HepG2 (cell line): Measurements from ENCODE around the gene TMX3. TPM values are rescaled to one million over a fixed set of nuclear protein-coding genes. Genes with fewer than 3 reads are reported as not detected.

Source experiments
- BCL6 ChIP-seq: IDR thresholded peaks from 2 replicates; pipeline ENCODE4 v1.6.1; 2016; ENCODE audit warnings: missing genetic modification reagents, missing compliant biosample characterization
- BRD4 ChIP-seq: sonication (generic); formaldehyde crosslinking; IDR thresholded peaks from 2 replicates; pipeline ENCODE4 v1.4.0; 2020; ENCODE audit warnings: missing genetic modification reagents
- KMT2A ChIP-seq: sonication (generic); formaldehyde crosslinking; IDR thresholded peaks from 2 replicates; pipeline ENCODE4 v1.4.0; 2020; ENCODE audit warnings: missing genetic modification reagents
- MYNN ChIP-seq: sonication (generic); formaldehyde crosslinking; IDR thresholded peaks from 2 replicates; pipeline ENCODE4 v1.4.0; 2020; ENCODE audit warnings: mild to moderate bottlenecking, low read depth, missing genetic modification reagents
- NFE2L2 ChIP-seq: fragments of 150-350 bp; IDR thresholded peaks from 2 replicates; pipeline ENCODE4 v1.6.1; 2014; ENCODE audit warnings: low read length
- RFX3 ChIP-seq: IDR thresholded peaks from 2 replicates; pipeline ENCODE4 v1.6.1; 2016; ENCODE audit warnings: missing biosample characterization, missing genetic modification reagents
- SIX4 ChIP-seq: sonication (generic); formaldehyde crosslinking; IDR thresholded peaks from 2 replicates; pipeline ENCODE4 v1.4.0; 2020; ENCODE audit warnings: missing genetic modification reagents
- YEATS4 ChIP-seq: sonication (generic); formaldehyde crosslinking; IDR thresholded peaks from 2 replicates; pipeline ENCODE4 v1.4.0; 2020; ENCODE audit warnings: missing genetic modification reagents, borderline replicate concordance
- ZNF747 ChIP-seq: sonication (generic); formaldehyde crosslinking; IDR thresholded peaks from 2 replicates; pipeline ENCODE4 v1.8.1; 2023; ENCODE audit warnings: missing genetic modification reagents, mild to moderate bottlenecking, borderline replicate concordance
- ZSCAN20 ChIP-seq: sonication (generic); formaldehyde crosslinking; IDR thresholded peaks from 2 replicates; pipeline ENCODE4 v1.4.0; 2020; ENCODE audit warnings: missing genetic modification reagents, mild to moderate bottlenecking, borderline replicate concordance
- ZZZ3 ChIP-seq: sonication (generic); formaldehyde crosslinking; IDR thresholded peaks from 2 replicates; pipeline ENCODE4 v1.4.0; 2020; ENCODE audit warnings: missing genetic modification reagents, mild to moderate bottlenecking, borderline replicate concordance
- polyA plus RNA-seq, 8 experiments: library from polyadenylated mRNA; depleted of rRNA in 3 of 8; stranded (reverse) in 7 of 8; unstranded in 1 of 8; fragments of >200 nt; fragmentation: Illumina TruSeq in 4 of 8; extraction: Trizol in 4 of 8; gene quantifications; 2 replicates each; pipeline versions ENCODE4 v1.2.1 to v1.2.3, GENCODE V29; 2011 to 2016; ENCODE audit warnings: low read depth in 4 of 8, missing spikeins in 1 of 8, mixed read lengths in 1 of 8; ENCODE audit not compliant: insufficient read depth in 1 of 8
- total RNA-seq, 5 experiments: library from RNA; depleted of rRNA; stranded (reverse); fragments of >200 nt; fragmentation: Illumina TruSeq; extraction: Trizol; gene quantifications; 2 replicates each; pipeline ENCODE4 v1.2.3, GENCODE V29; 2016; ENCODE audit warnings: low read depth in 1 of 5
- TF ChIP-seq, protein P1 (sequence below): sonication (generic); formaldehyde crosslinking; IDR thresholded peaks from 2 replicates; pipeline ENCODE4 v1.4.0; 2020; ENCODE audit warnings: missing genetic modification reagents
- TF ChIP-seq, protein P2 (sequence below): sonication (generic); formaldehyde crosslinking; IDR thresholded peaks from 2 replicates; pipeline ENCODE4 v1.4.0; 2020; ENCODE audit warnings: mild to moderate bottlenecking, missing genetic modification reagents
- TF ChIP-seq, protein P3 (sequence below): sonication (generic); formaldehyde crosslinking; conservative IDR thresholded peaks from 2 replicates; pipeline ENCODE4 v1.5.0; 2020; ENCODE audit warnings: missing genetic modification reagents
- TF ChIP-seq, protein P4 (sequence below): sonication (generic); formaldehyde crosslinking; IDR thresholded peaks from 2 replicates; pipeline ENCODE4 v1.4.0; 2020; ENCODE audit warnings: missing genetic modification reagents; ENCODE audit errors: not compliant biosample characterization
- TF ChIP-seq, protein P5 (sequence below): sonication (generic); formaldehyde crosslinking; IDR thresholded peaks from 2 replicates; pipeline ENCODE4 v1.5.1; 2020; ENCODE audit warnings: missing genetic modification reagents, mild to moderate bottlenecking, borderline replicate concordance

TMX3 gene
- total and polyA plus RNA-seq, 2 of the 13 experiments (the other 11 are each of a cell fraction or from before 2014, with no cell fraction given), result 12.9 to 25.0 TPM

DNA sequence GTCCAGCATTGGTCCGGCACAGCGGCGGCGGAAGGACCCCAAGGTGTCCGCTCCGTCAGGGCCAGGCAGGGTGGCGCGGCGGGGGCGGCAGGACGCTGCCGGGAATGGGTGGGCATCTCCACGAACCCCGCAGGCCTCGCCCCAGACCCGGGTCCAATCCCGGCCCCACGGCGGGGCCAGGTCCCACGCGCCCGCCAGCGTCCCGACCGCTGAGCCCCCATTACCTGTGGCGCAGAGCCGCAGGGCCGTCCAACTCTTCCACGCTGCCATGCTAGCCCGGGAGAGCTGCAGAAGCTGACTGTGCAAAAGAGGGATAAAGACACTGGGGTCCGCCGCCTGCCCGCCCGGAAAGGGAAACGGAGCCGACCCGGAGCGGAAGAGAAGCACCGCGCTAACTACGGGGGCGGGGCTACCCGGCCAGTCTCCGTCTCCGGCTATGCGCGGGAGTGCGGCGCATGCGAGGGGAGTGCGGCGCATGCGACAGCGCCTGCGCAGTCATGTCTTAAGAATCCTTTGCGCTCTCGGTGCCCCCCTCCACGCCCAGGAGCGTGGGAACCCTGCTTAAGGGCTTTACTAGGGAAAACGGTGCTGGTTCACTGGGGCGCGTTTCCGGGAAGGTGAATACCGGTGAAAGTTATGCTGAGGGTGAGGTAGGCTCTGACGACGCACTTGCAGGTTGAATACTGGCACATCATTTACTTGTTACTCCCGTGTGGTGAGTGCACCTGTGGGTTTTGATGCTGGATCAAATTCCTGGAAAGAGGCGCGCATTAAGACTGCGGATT is at the start of gene TMX3 (continued):
- TF ChIP-seq, protein P1, sequence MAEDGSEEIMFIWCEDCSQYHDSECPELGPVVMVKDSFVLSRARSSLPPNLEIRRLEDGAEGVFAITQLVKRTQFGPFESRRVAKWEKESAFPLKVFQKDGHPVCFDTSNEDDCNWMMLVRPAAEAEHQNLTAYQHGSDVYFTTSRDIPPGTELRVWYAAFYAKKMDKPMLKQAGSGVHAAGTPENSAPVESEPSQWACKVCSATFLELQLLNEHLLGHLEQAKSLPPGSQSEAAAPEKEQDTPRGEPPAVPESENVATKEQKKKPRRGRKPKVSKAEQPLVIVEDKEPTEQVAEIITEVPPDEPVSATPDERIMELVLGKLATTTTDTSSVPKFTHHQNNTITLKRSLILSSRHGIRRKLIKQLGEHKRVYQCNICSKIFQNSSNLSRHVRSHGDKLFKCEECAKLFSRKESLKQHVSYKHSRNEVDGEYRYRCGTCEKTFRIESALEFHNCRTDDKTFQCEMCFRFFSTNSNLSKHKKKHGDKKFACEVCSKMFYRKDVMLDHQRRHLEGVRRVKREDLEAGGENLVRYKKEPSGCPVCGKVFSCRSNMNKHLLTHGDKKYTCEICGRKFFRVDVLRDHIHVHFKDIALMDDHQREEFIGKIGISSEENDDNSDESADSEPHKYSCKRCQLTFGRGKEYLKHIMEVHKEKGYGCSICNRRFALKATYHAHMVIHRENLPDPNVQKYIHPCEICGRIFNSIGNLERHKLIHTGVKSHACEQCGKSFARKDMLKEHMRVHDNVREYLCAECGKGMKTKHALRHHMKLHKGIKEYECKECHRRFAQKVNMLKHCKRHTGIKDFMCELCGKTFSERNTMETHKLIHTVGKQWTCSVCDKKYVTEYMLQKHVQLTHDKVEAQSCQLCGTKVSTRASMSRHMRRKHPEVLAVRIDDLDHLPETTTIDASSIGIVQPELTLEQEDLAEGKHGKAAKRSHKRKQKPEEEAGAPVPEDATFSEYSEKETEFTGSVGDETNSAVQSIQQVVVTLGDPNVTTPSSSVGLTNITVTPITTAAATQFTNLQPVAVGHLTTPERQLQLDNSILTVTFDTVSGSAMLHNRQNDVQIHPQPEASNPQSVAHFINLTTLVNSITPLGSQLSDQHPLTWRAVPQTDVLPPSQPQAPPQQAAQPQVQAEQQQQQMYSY (CRISPR knock-in tag), result peak; percentile 69; the same call in 1 of the 2 replicates
- TF ChIP-seq YEATS4 (CRISPR knock-in tag) (peak; percentile 86; the same call in 1 of the 2 replicates), RFX3 (CRISPR knock-in tag) (no peak), BRD4 (no peak; the same call in 1 of the 2 replicates), MYNN (CRISPR knock-in tag) (peak; percentile 43; the same call in 1 of the 2 replicates), NFE2L2 (no peak), KMT2A (CRISPR knock-in tag) (peak; percentile 93), BCL6 (CRISPR knock-in tag) (peak; percentile 96), ZZZ3 (CRISPR knock-in tag) (peak; percentile 13; the same call in 1 of the 2 replicates), ZSCAN20 (CRISPR knock-in tag) (no peak; the same call in 1 of the 2 replicates), SIX4 (CRISPR knock-in tag) (no peak), ZNF747 (peak; percentile 94)
- TF ChIP-seq, protein P2, sequence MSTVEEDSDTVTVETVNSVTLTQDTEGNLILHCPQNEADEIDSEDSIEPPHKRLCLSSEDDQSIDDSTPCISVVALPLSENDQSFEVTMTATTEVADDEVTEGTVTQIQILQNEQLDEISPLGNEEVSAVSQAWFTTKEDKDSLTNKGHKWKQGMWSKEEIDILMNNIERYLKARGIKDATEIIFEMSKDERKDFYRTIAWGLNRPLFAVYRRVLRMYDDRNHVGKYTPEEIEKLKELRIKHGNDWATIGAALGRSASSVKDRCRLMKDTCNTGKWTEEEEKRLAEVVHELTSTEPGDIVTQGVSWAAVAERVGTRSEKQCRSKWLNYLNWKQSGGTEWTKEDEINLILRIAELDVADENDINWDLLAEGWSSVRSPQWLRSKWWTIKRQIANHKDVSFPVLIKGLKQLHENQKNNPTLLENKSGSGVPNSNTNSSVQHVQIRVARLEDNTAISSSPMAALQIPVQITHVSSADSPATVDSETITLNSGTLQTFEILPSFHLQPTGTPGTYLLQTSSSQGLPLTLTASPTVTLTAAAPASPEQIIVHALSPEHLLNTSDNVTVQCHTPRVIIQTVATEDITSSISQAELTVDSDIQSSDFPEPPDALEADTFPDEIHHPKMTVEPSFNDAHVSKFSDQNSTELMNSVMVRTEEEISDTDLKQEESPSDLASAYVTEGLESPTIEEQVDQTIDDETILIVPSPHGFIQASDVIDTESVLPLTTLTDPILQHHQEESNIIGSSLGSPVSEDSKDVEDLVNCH (CRISPR knock-in tag), result no peak
- TF ChIP-seq, protein P3, sequence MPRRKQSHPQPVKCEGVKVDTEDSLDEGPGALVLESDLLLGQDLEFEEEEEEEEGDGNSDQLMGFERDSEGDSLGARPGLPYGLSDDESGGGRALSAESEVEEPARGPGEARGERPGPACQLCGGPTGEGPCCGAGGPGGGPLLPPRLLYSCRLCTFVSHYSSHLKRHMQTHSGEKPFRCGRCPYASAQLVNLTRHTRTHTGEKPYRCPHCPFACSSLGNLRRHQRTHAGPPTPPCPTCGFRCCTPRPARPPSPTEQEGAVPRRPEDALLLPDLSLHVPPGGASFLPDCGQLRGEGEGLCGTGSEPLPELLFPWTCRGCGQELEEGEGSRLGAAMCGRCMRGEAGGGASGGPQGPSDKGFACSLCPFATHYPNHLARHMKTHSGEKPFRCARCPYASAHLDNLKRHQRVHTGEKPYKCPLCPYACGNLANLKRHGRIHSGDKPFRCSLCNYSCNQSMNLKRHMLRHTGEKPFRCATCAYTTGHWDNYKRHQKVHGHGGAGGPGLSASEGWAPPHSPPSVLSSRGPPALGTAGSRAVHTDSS, result no peak
- TF ChIP-seq, protein P4, sequence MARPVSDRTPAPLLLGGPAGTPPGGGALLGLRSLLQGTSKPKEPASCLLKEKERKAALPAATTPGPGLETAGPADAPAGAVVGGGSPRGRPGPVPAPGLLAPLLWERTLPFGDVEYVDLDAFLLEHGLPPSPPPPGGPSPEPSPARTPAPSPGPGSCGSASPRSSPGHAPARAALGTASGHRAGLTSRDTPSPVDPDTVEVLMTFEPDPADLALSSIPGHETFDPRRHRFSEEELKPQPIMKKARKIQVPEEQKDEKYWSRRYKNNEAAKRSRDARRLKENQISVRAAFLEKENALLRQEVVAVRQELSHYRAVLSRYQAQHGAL, result peak; percentile 83
- TF ChIP-seq, protein P5, sequence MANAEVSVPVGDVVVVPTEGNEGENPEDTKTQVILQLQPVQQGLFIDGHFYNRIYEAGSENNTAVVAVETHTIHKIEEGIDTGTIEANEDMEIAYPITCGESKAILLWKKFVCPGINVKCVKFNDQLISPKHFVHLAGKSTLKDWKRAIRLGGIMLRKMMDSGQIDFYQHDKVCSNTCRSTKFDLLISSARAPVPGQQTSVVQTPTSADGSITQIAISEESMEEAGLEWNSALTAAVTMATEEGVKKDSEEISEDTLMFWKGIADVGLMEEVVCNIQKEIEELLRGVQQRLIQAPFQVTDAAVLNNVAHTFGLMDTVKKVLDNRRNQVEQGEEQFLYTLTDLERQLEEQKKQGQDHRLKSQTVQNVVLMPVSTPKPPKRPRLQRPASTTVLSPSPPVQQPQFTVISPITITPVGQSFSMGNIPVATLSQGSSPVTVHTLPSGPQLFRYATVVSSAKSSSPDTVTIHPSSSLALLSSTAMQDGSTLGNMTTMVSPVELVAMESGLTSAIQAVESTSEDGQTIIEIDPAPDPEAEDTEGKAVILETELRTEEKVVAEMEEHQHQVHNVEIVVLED (CRISPR knock-in tag), result peak; percentile 84
